ENCODE data around the gene NOC3L.

- TF ChIP-seq EZH2phosphoT487 (IDR thresholded peaks at IDR 0.05; ENCODE audit: borderline replicate concordance, low read length) (no peak), CTCF (IDR thresholded peaks at IDR 0.05; ENCODE audit: low read depth, low read length, poor library complexity, severe bottlenecking) (no peak)
These were observed 5.5 kb downstream of the NOC3L start for GRCh38 chr10:94357193-94357592.
